H9 (cell line): ENCODE results near the gene GZMH. TPM values are rescaled to one million over a fixed set of nuclear protein-coding genes. Genes with fewer than 3 reads are reported as not detected.

Experiments used
- DNase-seq: peaks from one replicate; pipeline ENCODE4 v3.0.0-alpha.2; 2017
- H2AFZ ChIP-seq: one replicate; pipeline ENCODE4 v1.6.1; 2013; ENCODE audit warnings: mild to moderate bottlenecking, low read length, control low read depth, moderate library complexity
- H2AK5ac ChIP-seq: 2 replicates; pipeline ENCODE4 v1.6.1; 2013; ENCODE audit warnings: low read length, control low read depth, mixed read lengths; ENCODE audit not compliant: insufficient read length
- H2BK120ac ChIP-seq: one replicate; pipeline ENCODE4 v1.6.1; 2013; ENCODE audit warnings: low read depth, mild to moderate bottlenecking, low read length, control low read depth, inconsistent platforms; ENCODE audit not compliant: poor library complexity, severe bottlenecking
- H2BK12ac ChIP-seq: 2 replicates; pipeline ENCODE4 v1.6.1; 2013; ENCODE audit warnings: low read length, control low read depth, mixed read lengths, low read depth; ENCODE audit not compliant: insufficient read length
- H2BK15ac ChIP-seq: 2 replicates; pipeline ENCODE4 v1.6.1; 2013; ENCODE audit warnings: low read depth, low read length, control low read depth
- H2BK20ac ChIP-seq: one replicate; pipeline ENCODE4 v1.6.1; 2013; ENCODE audit warnings: low read depth, mild to moderate bottlenecking, low read length, control low read depth, inconsistent platforms; ENCODE audit not compliant: poor library complexity, severe bottlenecking
- H2BK5ac ChIP-seq: 2 replicates; pipeline ENCODE4 v1.6.1; 2013; ENCODE audit warnings: low read length, control low read depth, mixed read lengths; ENCODE audit not compliant: insufficient read length
- H3K14ac ChIP-seq: 2 replicates; pipeline ENCODE4 v1.6.1; 2013; ENCODE audit warnings: low read length, control low read depth; ENCODE audit not compliant: insufficient read depth
- H3K18ac ChIP-seq: 2 replicates; pipeline ENCODE4 v1.6.1; 2013; ENCODE audit warnings: low read depth, mild to moderate bottlenecking, mixed read lengths, low read length, control low read depth; ENCODE audit not compliant: insufficient read length
- H3K23ac ChIP-seq: 2 replicates; pipeline ENCODE4 v1.6.1; 2013; ENCODE audit warnings: low read length, control low read depth, mixed read lengths, low read depth; ENCODE audit not compliant: insufficient read length
- H3K23me2 ChIP-seq: 2 replicates; pipeline ENCODE4 v1.6.1; 2013; ENCODE audit warnings: low read depth, mild to moderate bottlenecking, mixed read lengths, low read length, control low read depth; ENCODE audit not compliant: insufficient read length, poor library complexity, severe bottlenecking
- H3K27ac ChIP-seq: 2 replicates; pipeline ENCODE4 v1.5.1; 2013; ENCODE audit warnings: low read length, control low read depth, mixed read lengths, low read depth; ENCODE audit not compliant: insufficient read length
- H3K27me3 ChIP-seq: 2 replicates; pipeline ENCODE4 v1.6.1; 2013; ENCODE audit warnings: low read length, control low read depth, inconsistent platforms; ENCODE audit not compliant: insufficient read depth
- H3K4ac ChIP-seq: 2 replicates; pipeline ENCODE4 v1.6.1; 2013; ENCODE audit warnings: low read depth, mild to moderate bottlenecking, control low read depth, inconsistent platforms, low read length, moderate library complexity
- H3K4me1 ChIP-seq: 2 replicates; pipeline ENCODE4 v1.6.1; 2013; ENCODE audit warnings: low read length, control low read depth, inconsistent platforms; ENCODE audit not compliant: insufficient read depth
- H3K4me2 ChIP-seq: 2 replicates; pipeline ENCODE4 v1.6.1; 2013; ENCODE audit warnings: low read length, control low read depth, mixed read lengths; ENCODE audit not compliant: insufficient read length, insufficient read depth
- H3K56ac ChIP-seq: 2 replicates; pipeline ENCODE4 v1.6.1; 2013; ENCODE audit warnings: low read depth, mild to moderate bottlenecking, mixed read lengths, low read length, control low read depth; ENCODE audit not compliant: insufficient read length
- H3K79me1 ChIP-seq: 2 replicates; pipeline ENCODE4 v1.6.1; 2013; ENCODE audit warnings: low read depth, mild to moderate bottlenecking, moderate library complexity, low read length, control low read depth, inconsistent platforms; ENCODE audit not compliant: insufficient read depth, poor library complexity, severe bottlenecking
- H3K79me2 ChIP-seq: 2 replicates; pipeline ENCODE4 v1.6.1; 2013; ENCODE audit warnings: low read length, control low read depth, inconsistent platforms; ENCODE audit not compliant: insufficient read depth
- H3K9ac ChIP-seq: 2 replicates; pipeline ENCODE4 v1.6.1; 2013; ENCODE audit warnings: low read length, control low read depth, mixed read lengths; ENCODE audit not compliant: insufficient read length; ENCODE audit errors: extremely low read depth
- H3K9me3 ChIP-seq: one replicate; pipeline ENCODE4 v1.6.1; 2013; ENCODE audit warnings: low read depth, low read length, inconsistent platforms; ENCODE audit not compliant: control insufficient read depth
- H3T11ph ChIP-seq: one replicate; pipeline ENCODE4 v1.6.1; 2013; ENCODE audit warnings: mild to moderate bottlenecking, low read length, control low read depth, inconsistent platforms
- H4K20me1 ChIP-seq: one replicate; pipeline ENCODE4 v1.6.1; 2013; ENCODE audit not compliant: control insufficient read depth, insufficient read length, insufficient read depth
- H4K5ac ChIP-seq: 2 replicates; pipeline ENCODE4 v1.6.1; 2013; ENCODE audit warnings: low read depth, mild to moderate bottlenecking, mixed read lengths, low read length, control low read depth; ENCODE audit not compliant: insufficient read length
- H4K8ac ChIP-seq: replicated peaks from 2 replicates; pipeline ENCODE4 v1.6.1; 2013; ENCODE audit warnings: low read length, control low read depth, mixed read lengths, low read depth; ENCODE audit not compliant: insufficient read length
- H4K91ac ChIP-seq: 2 replicates; pipeline ENCODE4 v1.6.1; 2013; ENCODE audit warnings: low read depth, mild to moderate bottlenecking, moderate library complexity, mixed read lengths, low read length, control low read depth; ENCODE audit not compliant: insufficient read length
- H3K27ac Mint-ChIP-seq, 3 experiments: 2 replicates in 2 of 3; 3 replicates in 1 of 3; pipeline ENCODE4 v1.8.0; 2020 to 2021; ENCODE audit warnings: mixed read lengths in 3 of 3, mild to moderate bottlenecking in 1 of 3, moderate library complexity in 1 of 3
- H3K27me3 Mint-ChIP-seq: 2 replicates; pipeline ENCODE4 v1.8.0; 2021; ENCODE audit warnings: low read depth, mild to moderate bottlenecking, moderate library complexity, mixed read lengths
- H3K36me3 Mint-ChIP-seq, 3 experiments: 2 replicates in 2 of 3; 3 replicates in 1 of 3; pipeline ENCODE4 v1.8.0; 2020 to 2021; ENCODE audit warnings: low read depth in 3 of 3, mixed read lengths in 3 of 3; ENCODE audit not compliant: insufficient read depth in 1 of 3
- H3K4me1 Mint-ChIP-seq, 2 experiments: 2 replicates each; pipeline ENCODE4 v1.8.0; 2020; ENCODE audit warnings: mixed read lengths in 2 of 2
- H3K4me3 Mint-ChIP-seq, 2 experiments: 2 replicates in 1 of 2; 3 replicates in 1 of 2; pipeline ENCODE4 v1.8.0; 2020 to 2021; ENCODE audit warnings: mild to moderate bottlenecking in 2 of 2, mixed read lengths in 2 of 2, moderate library complexity in 1 of 2
- H3K9me3 Mint-ChIP-seq, 2 experiments: 2 replicates in 1 of 2; 3 replicates in 1 of 2; pipeline ENCODE4 v1.8.0; 2020; ENCODE audit warnings: mild to moderate bottlenecking in 2 of 2, mixed read lengths in 2 of 2, moderate library complexity in 1 of 2
- total RNA-seq: library from RNA; stranded (reverse); gene quantifications from 2 replicates; pipeline ENCODE4 v1.2.1, GENCODE V29; 2021
- TF ChIP-seq, protein P1 (sequence below): fragments of 200-600 bp; sonication (generic); conservative IDR thresholded peaks from 3 replicates; pipeline ENCODE4 v1.8.0; 2021; ENCODE audit warnings: antibody characterized with exemption, mild to moderate bottlenecking

Gene GZMH
- total RNA-seq, 1 experiment from 2014 or later, result not detected

DNA sequence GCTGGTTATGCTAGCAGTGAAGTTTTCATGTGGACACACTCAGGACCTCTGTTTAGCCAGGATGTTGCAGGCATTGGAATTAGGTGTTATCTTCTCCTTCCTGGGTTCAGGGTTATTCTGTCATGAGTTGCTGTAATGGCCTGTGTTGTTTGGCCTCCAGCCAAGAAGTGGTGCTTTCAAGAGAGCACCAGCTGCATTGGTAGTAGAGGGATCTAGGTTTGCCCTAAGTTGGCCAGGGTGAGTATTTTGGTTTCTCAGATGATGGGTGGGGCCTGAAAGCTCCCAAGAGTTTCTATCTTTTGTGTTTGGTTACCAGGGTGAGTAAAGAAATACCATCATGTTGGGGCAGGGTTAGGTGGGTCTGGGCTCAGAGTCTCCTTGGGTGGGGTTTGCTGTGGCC is 2.7 kb upstream of the GZMH start:
- TF ChIP-seq, protein P1, sequence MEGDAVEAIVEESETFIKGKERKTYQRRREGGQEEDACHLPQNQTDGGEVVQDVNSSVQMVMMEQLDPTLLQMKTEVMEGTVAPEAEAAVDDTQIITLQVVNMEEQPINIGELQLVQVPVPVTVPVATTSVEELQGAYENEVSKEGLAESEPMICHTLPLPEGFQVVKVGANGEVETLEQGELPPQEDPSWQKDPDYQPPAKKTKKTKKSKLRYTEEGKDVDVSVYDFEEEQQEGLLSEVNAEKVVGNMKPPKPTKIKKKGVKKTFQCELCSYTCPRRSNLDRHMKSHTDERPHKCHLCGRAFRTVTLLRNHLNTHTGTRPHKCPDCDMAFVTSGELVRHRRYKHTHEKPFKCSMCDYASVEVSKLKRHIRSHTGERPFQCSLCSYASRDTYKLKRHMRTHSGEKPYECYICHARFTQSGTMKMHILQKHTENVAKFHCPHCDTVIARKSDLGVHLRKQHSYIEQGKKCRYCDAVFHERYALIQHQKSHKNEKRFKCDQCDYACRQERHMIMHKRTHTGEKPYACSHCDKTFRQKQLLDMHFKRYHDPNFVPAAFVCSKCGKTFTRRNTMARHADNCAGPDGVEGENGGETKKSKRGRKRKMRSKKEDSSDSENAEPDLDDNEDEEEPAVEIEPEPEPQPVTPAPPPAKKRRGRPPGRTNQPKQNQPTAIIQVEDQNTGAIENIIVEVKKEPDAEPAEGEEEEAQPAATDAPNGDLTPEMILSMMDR, result no peak
- no peak for DNase-seq
- H3K4me1 Mint-ChIP-seq, result no peaks in the 10 kb centered on the region
- Histone ChIP-seq H3K18ac (no peak overlapping the region), H3K9ac (no peak overlapping the region), H4K91ac (no peak overlapping the region), H3K27ac (no peak overlapping the region), H2BK12ac (no peak overlapping the region), H3K9me3 (no peaks in the 10 kb centered on the region), H3K79me2 (no peaks in the 10 kb centered on the region), H2BK20ac (no peak overlapping the region), H4K20me1 (no peaks in the 10 kb centered on the region), H3K27me3 (no peaks in the 10 kb centered on the region), H3K56ac (no peak overlapping the region), H2AFZ (no peak overlapping the region), H4K8ac (no peak overlapping the region), H2AK5ac (no peak overlapping the region), H3T11ph (no peak overlapping the region), H3K14ac (no peak overlapping the region), H2BK120ac (no peak overlapping the region), H3K4me2 (no peak overlapping the region), H2BK5ac (no peak overlapping the region), H3K23ac (no peak overlapping the region), H3K4ac (no peak overlapping the region), H3K79me1 (no peaks in the 10 kb centered on the region), H2BK15ac (no peak overlapping the region), H3K23me2 (no peaks in the 10 kb centered on the region), H4K5ac (no peak overlapping the region), H3K4me1 (no peaks in the 10 kb centered on the region; the same call in 1 of the 2 replicates)
- H3K27ac Mint-ChIP-seq, result no peak overlapping the region
- no peak overlapping the region for H3K4me3 Mint-ChIP-seq
- peaks cover 0 to 95% of the 10 kb centered on the region in 2 experiments; a peak in 2 of 5 replicates for H3K9me3 Mint-ChIP-seq
- peaks cover 2% of the 10 kb centered on the region for H3K27me3 Mint-ChIP-seq
- H3K36me3 Mint-ChIP-seq, result peaks cover 0 to 53% (median 0%) of the 10 kb centered on the region in 3 experiments; a peak in 2 of 7 replicates
